CD14-positive monocyte (primary cell): Measurements from ENCODE around the gene UBE2L3. TPM values are rescaled to one million over a fixed set of nuclear protein-coding genes. Genes with fewer than 3 reads are reported as not detected.

Source experiments
- DNase-seq, 3 donors: peaks; one replicate each; pipeline ENCODE4 v3.0.0-alpha.2; 2011 to 2022
- H2AFZ ChIP-seq: 2 replicates; pipeline ENCODE4 v1.6.0; 2012; ENCODE audit warnings: mild to moderate bottlenecking, low read depth, low read length, inconsistent platforms; ENCODE audit not compliant: insufficient read depth, poor library complexity, severe bottlenecking
- H3K27ac ChIP-seq, 2 donors: 1 replicate in 1 of 2; 2 replicates in 1 of 2; pipeline ENCODE4 v1.5.1; 2012 to 2013; ENCODE audit warnings: low read length in 2 of 2, control low read depth in 1 of 2, inconsistent platforms in 1 of 2, low read depth in 1 of 2, mild to moderate bottlenecking in 1 of 2
- H3K27me3 ChIP-seq, 2 donors: one replicate each; pipeline versions ENCODE4 v1.6.0 to v1.6.1; 2011 to 2013; ENCODE audit warnings: low read length in 2 of 2; ENCODE audit not compliant: control insufficient read depth in 2 of 2, insufficient read depth in 2 of 2
- H3K36me3 ChIP-seq, 2 donors: replicated peaks in 1 of 2; 1 replicate in 1 of 2; 2 replicates in 1 of 2; pipeline versions ENCODE4 v1.5.1 to v1.6.1; 2012 to 2013; ENCODE audit warnings: low read length in 2 of 2, control low read depth in 1 of 2, inconsistent platforms in 1 of 2, mild to moderate bottlenecking in 1 of 2; ENCODE audit not compliant: insufficient read depth in 2 of 2, control insufficient read depth in 1 of 2
- H3K4me1 ChIP-seq, 2 donors: 1 replicate in 1 of 2; 2 replicates in 1 of 2; pipeline versions ENCODE4 v1.5.1 to v1.6.1; 2012 to 2013; ENCODE audit warnings: low read length in 2 of 2, control low read depth in 1 of 2, inconsistent platforms in 1 of 2, mild to moderate bottlenecking in 1 of 2, moderate library complexity in 1 of 2; ENCODE audit not compliant: insufficient read depth in 2 of 2, control insufficient read depth in 1 of 2
- H3K4me2 ChIP-seq: replicated peaks from 2 replicates; pipeline ENCODE3; 2012; ENCODE audit warnings: low read length, moderate library complexity, mild to moderate bottlenecking; ENCODE audit not compliant: poor library complexity, severe bottlenecking; ENCODE audit errors: extremely low read depth
- H3K4me3 ChIP-seq, 3 experiments: fragments of 200-600 bp in 1 of 3; sonication (generic) in 1 of 3; replicated peaks in 1 of 3; 1 replicate in 2 of 3; 2 replicates in 1 of 3; pipeline ENCODE4 v1.5.1; 2011 to 2013; ENCODE audit warnings: low read length in 3 of 3, mild to moderate bottlenecking in 3 of 3, control low read depth in 2 of 3, low read depth in 2 of 3, inconsistent platforms in 1 of 3, moderate library complexity in 1 of 3
- H3K79me2 ChIP-seq: 2 replicates; pipeline ENCODE4 v1.6.0; 2012; ENCODE audit warnings: mild to moderate bottlenecking, control low read depth, inconsistent platforms, low read length, moderate library complexity; ENCODE audit not compliant: insufficient read depth
- H3K9ac ChIP-seq: 2 replicates; pipeline ENCODE4 v1.6.0; 2017; ENCODE audit warnings: low read length, mild to moderate bottlenecking; ENCODE audit not compliant: insufficient read depth, poor library complexity, severe bottlenecking
- H3K9me3 ChIP-seq, 2 donors: replicated peaks in 1 of 2; 1 replicate in 1 of 2; 2 replicates in 1 of 2; pipeline versions ENCODE4 v1.5.1 to v1.6.1; 2012 to 2013; ENCODE audit warnings: low read length in 2 of 2, control low read depth in 1 of 2; ENCODE audit not compliant: control insufficient read depth in 1 of 2, insufficient read depth in 1 of 2
- H4K20me1 ChIP-seq: 2 replicates; pipeline ENCODE4 v1.6.0; 2012; ENCODE audit warnings: mild to moderate bottlenecking, low read length, control low read depth, moderate library complexity; ENCODE audit not compliant: insufficient read depth
- H3K27ac Mint-ChIP-seq, 7 donors: one replicate each; pipeline ENCODE4 v1.8.0; 2020; ENCODE audit warnings: mild to moderate bottlenecking in 7 of 7, mixed read lengths in 7 of 7, moderate library complexity in 6 of 7, inconsistent platforms in 2 of 7
- H3K27me3 Mint-ChIP-seq, 3 donors: one replicate each; pipeline ENCODE4 v1.8.0; 2021 to 2022; ENCODE audit warnings: low read depth in 3 of 3, mild to moderate bottlenecking in 3 of 3, mixed read lengths in 3 of 3, moderate library complexity in 3 of 3, inconsistent platforms in 1 of 3
- H3K36me3 Mint-ChIP-seq, 2 donors: one replicate each; pipeline ENCODE4 v1.8.0; 2020; ENCODE audit warnings: mixed read lengths in 2 of 2, inconsistent platforms in 1 of 2, mild to moderate bottlenecking in 1 of 2
- H3K4me1 Mint-ChIP-seq: one replicate; pipeline ENCODE4 v1.8.0; 2020; ENCODE audit warnings: mild to moderate bottlenecking, mixed read lengths
- H3K4me3 Mint-ChIP-seq, 2 donors: one replicate each; pipeline ENCODE4 v1.8.0; 2020; ENCODE audit warnings: mild to moderate bottlenecking in 2 of 2, mixed read lengths in 2 of 2, moderate library complexity in 1 of 2
- H3K9me3 Mint-ChIP-seq, 7 donors: one replicate each; pipeline ENCODE4 v1.8.0; 2020 to 2022; ENCODE audit warnings: mixed read lengths in 7 of 7, mild to moderate bottlenecking in 6 of 7, moderate library complexity in 6 of 7, inconsistent platforms in 2 of 7
- WGBS: methylation state at CpG from one replicate; pipeline ENCODE4 v1.1.5; 2013; ENCODE audit warnings: missing lambda C conversion rate; ENCODE audit not compliant: insufficient coverage; 5-methylcytosine and 5-hydroxymethylcytosine counted together
- intact Hi-C, 2 donors: fragments of 100-400 bp; cut with micrococcal nuclease; formaldehyde crosslinking; loops; one replicate each; pipeline versions ENCODE4 v1.15.0 to v1.15.1; 2023
- polyA plus RNA-seq, 3 donors: library from polyadenylated mRNA; depleted of rRNA in 1 of 3; unstranded in 2 of 3; stranded (reverse) in 1 of 3; fragments of 300-500 nt in 2 of 3; fragments of >200 nt in 1 of 3; fragmentation: Illumina TruSeq in 2 of 3; gene quantifications; 1 replicate in 2 of 3; 2 replicates in 1 of 3; pipeline ENCODE4 v1.2.3, GENCODE V29; 2012 to 2021
- TF ChIP-seq, protein P1 (sequence below): fragments of 200-600 bp; IDR thresholded peaks from one replicate; pipeline ENCODE4 v1.8.0; 2022; ENCODE audit warnings: antibody characterized with exemption, mild to moderate bottlenecking

UBE2L3 gene
- polyA plus RNA-seq, 3 donors: 19.6 to 88.9 (median 69.6) TPM

DNA sequence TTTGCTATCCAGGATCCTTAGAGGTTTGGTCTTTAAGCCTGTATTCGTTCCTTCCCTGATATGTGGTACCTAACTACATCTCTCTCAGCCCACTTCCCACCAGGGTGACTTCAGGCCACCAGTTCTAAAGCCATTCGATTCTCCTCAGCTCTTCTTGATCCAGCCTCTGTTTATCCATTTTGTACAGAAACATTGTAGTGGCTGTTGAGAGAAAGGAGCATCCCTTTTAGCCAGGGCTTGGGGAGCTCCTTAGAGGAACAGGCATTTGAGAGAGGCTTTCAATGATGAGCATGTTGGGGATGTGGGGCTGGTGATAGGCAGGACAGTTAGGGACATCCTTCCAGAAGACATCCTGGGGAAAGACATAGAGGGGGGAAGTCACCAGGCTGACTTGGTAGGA is 17.9 kb downstream of the UBE2L3 start:
- WGBS: no CpG with 5 or more reads among the region's 2 CpGs
- Histone ChIP-seq H3K4me1 (peaks cover 15% of the 10 kb centered on the region in 2 donors), H3K27me3 (no peaks in the 10 kb centered on the region), H3K9me3 (no peaks in the 10 kb centered on the region), H2AFZ (no peak overlapping the region), H3K9ac (no peak overlapping the region), H3K4me3 (no peak overlapping the region), H3K36me3 (peaks cover 5 to 24% of the 10 kb centered on the region in 2 donors), H3K4me2 (no peak overlapping the region), H4K20me1 (peaks cover 99% of the 10 kb centered on the region), H3K79me2 (peaks cover 99% of the 10 kb centered on the region), H3K27ac (peak overlapping the region in 1 of 2 donors; percentile 18)
- TF ChIP-seq, protein P1, sequence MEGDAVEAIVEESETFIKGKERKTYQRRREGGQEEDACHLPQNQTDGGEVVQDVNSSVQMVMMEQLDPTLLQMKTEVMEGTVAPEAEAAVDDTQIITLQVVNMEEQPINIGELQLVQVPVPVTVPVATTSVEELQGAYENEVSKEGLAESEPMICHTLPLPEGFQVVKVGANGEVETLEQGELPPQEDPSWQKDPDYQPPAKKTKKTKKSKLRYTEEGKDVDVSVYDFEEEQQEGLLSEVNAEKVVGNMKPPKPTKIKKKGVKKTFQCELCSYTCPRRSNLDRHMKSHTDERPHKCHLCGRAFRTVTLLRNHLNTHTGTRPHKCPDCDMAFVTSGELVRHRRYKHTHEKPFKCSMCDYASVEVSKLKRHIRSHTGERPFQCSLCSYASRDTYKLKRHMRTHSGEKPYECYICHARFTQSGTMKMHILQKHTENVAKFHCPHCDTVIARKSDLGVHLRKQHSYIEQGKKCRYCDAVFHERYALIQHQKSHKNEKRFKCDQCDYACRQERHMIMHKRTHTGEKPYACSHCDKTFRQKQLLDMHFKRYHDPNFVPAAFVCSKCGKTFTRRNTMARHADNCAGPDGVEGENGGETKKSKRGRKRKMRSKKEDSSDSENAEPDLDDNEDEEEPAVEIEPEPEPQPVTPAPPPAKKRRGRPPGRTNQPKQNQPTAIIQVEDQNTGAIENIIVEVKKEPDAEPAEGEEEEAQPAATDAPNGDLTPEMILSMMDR: no peak
- no peak for DNase-seq
- Mint-ChIP-seq H3K27ac (peak overlapping the region in 1 of 7 donors; percentile 67), H3K36me3 (peaks cover 14 to 38% of the 10 kb centered on the region in 2 donors), H3K27me3 (no peaks in the 10 kb centered on the region), H3K4me1 (peaks cover 46% of the 10 kb centered on the region), H3K9me3 (no peaks in the 10 kb centered on the region), H3K4me3 (no peak overlapping the region)
- intact Hi-C loops: no loop called here

DNA sequence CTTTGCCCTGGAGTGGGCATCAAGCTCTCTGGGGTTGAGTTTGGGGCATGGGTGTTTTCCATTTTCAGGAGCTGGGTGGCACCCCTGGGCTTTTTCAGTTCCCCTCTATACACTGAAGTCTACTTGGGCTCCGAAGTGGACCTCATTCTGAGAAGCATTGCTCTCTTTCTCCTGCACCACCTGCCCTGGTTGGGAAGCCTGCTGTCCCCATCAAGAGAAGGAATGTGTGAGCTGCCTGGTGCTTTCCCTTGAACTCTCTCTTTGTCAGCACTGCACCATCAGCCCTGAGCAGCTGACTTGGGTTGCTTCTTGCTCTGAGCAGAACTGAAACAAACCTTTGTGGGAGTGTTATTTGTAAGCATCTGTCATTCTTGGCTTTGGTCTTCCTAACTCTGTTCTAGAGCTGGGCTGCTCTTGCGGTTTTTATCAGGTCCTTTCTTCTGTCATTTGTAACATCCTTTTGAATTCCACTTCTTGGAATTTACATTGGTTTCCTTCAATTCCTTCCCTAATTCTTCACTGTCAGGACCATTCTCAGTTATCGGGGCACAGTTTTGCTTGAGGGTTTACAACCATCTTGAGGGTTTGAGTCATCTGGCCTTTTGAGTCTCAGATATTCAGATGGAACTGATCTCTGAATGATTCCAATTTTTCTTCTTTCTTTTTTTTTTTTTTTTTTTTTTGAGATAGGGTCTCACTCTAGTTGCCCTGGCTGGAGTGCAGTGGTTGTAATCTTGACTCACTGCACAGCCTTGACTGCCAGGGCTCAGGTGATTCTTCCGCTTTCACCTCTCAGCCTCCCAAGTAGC is 20.5 kb downstream of the UBE2L3 start:
- TF ChIP-seq, protein P1: no peak
- peak overlapping the region; percentile 0 to 60 for H3K27ac ChIP-seq
- H3K79me2 ChIP-seq: peaks cover 99% of the 10 kb centered on the region
- peaks cover 54% of the 10 kb centered on the region for H3K4me1 Mint-ChIP-seq
- H3K4me3 ChIP-seq: no peak overlapping the region
- H4K20me1 ChIP-seq: peaks cover 99% of the 10 kb centered on the region
- peaks cover 10 to 48% of the 10 kb centered on the region in 2 donors for H3K36me3 ChIP-seq
- no peaks in the 10 kb centered on the region for H3K27me3 Mint-ChIP-seq
- H3K27me3 ChIP-seq: no peaks in the 10 kb centered on the region
- no peak overlapping the region for H3K4me2 ChIP-seq
- H3K4me3 Mint-ChIP-seq: peak overlapping the region in 1 of 2 donors; percentile 52
- peaks cover 20 to 51% of the 10 kb centered on the region in 2 donors for H3K36me3 Mint-ChIP-seq
- 44% methylated on average over 1 of the region's 4 CpGs for WGBS
- peaks cover 15% of the 10 kb centered on the region in 2 donors for H3K4me1 ChIP-seq
- H3K9ac ChIP-seq: peak overlapping the region; percentile 12
- peak overlapping the region; percentile 35 to 89 (median 76) for H3K27ac Mint-ChIP-seq
- no peaks in the 10 kb centered on the region for H3K9me3 Mint-ChIP-seq
- DNase-seq: peak in 1 of 3 donors; percentile 24
- no peak overlapping the region for H2AFZ ChIP-seq
- intact Hi-C loops: no loop called here
- H3K9me3 ChIP-seq: no peaks in the 10 kb centered on the region
